Uterus (tissue), 4 donors: ENCODE measurements around the gene PCNX3. TPM values are rescaled to one million over a fixed set of nuclear protein-coding genes. Genes with fewer than 3 reads are reported as not detected.
A peak's percentile ranks its signal among the peaks of the same experiment; 100 is the strongest.

Experiments used
- DNase-seq, 2 donors: peaks; one replicate each; pipeline ENCODE4 v3.0.0-alpha.2; 2019 to 2020
- H3K27ac ChIP-seq, 2 donors: fragments of 200-600 bp; sonication (generic); 1 replicate in 1 of 2; 2 replicates in 1 of 2; pipeline ENCODE4 v1.5.1; 2016 to 2018
- H3K27me3 ChIP-seq, 2 donors: fragments of 200-600 bp; sonication (generic); one replicate each; pipeline ENCODE4 v1.5.1; 2018 to 2019; ENCODE audit warnings: control low read depth in 1 of 2
- H3K36me3 ChIP-seq, 2 donors: fragments of 200-600 bp; sonication (generic); one replicate each; pipeline ENCODE4 v1.5.1; 2019; ENCODE audit warnings: control low read depth in 1 of 2
- H3K4me1 ChIP-seq, 2 donors: fragments of 200-600 bp; sonication (generic); one replicate each; pipeline ENCODE4 v1.5.1; 2018 to 2019; ENCODE audit warnings: control low read depth in 1 of 2
- H3K4me3 ChIP-seq, 2 donors: fragments of 200-600 bp; sonication (generic); 1 replicate in 1 of 2; 2 replicates in 1 of 2; pipeline ENCODE4 v1.5.1; 2018 to 2019; ENCODE audit warnings: mild to moderate bottlenecking in 1 of 2
- H3K9me3 ChIP-seq, 2 donors: fragments of 200-600 bp; sonication (generic); one replicate each; pipeline ENCODE4 v1.5.1; 2019; ENCODE audit warnings: control low read depth in 1 of 2
- CTCF ChIP-seq, 4 experiments: fragments of 200-600 bp in 2 of 4; fragments of 450-650 bp in 2 of 4; sonication (generic) in 2 of 4; IDR thresholded peaks; one replicate each; pipeline ENCODE4 v1.5.1; 2016 to 2019; ENCODE audit warnings: antibody characterized with exemption in 4 of 4, mild to moderate bottlenecking in 2 of 4, moderate library complexity in 1 of 4
- POLR2A ChIP-seq, 2 donors: fragments of 450-650 bp; IDR thresholded peaks; one replicate each; pipeline ENCODE4 v1.6.1; 2016; ENCODE audit warnings: antibody characterized with exemption in 2 of 2, mild to moderate bottlenecking in 1 of 2, moderate library complexity in 1 of 2
- intact Hi-C: fragments of 100-400 bp; cut with DNase I; formaldehyde crosslinking; loops from one replicate; pipeline ENCODE4 v1.15.1; 2023; ENCODE audit warnings: low total_unique reads
- total RNA-seq, 4 donors: library from RNA; depleted of rRNA in 3 of 4; stranded (reverse); fragments of >200 nt in 3 of 4; gene quantifications; one replicate each; pipeline versions ENCODE4 v1.1.0 to v1.2.4, GENCODE V29; 2014 to 2023
- donor health status: DM: yes; HTN: yes; CAD: no.

Gene PCNX3
- total RNA-seq: 10 to 100 TPM in 3 of 4 donors, 1 to 10 TPM in 1; 6.8 to 47.4 (median 24.6) TPM

GRCh38 chr11:65615229-65615949 lies at the start of gene PCNX3:
PCNX3 (plus strand) TSS chr11:65615776; CDS start chr11:65616312, 536 bp downstream.
- TF ChIP-seq POLR2A (IDR thresholded peaks at IDR 0.05) (peak; percentile 48 to 62), CTCF (IDR thresholded peaks at IDR 0.05) (peak in 1 of 4 experiments; percentile 58)
- H3K9me3 ChIP-seq: no peaks in the 10 kb centered on the region
- H3K27me3 ChIP-seq: no peaks in the 10 kb centered on the region
- intact Hi-C loops: no loop called here
- no peaks in the 10 kb centered on the region for H3K36me3 ChIP-seq
- peaks cover 0 to 19% of the 10 kb centered on the region in 2 donors for H3K4me1 ChIP-seq
- peak within 1 kb of the TSS; percentile 86 to 87 for H3K27ac ChIP-seq
- DNase-seq: peak; percentile 100
- H3K4me3 ChIP-seq: peak within 1 kb of the TSS; percentile 87 to 93

GRCh38 chr11:65569164-65569972 lies 46.2 kb upstream of the PCNX3 start:
- intact Hi-C loops: no loop called here
- Histone ChIP-seq H3K4me1 (peaks cover 12 to 33% of the 10 kb centered on the region in 2 donors), H3K9me3 (no peaks in the 10 kb centered on the region), H3K27ac (peak overlapping the region; percentile 84 to 92), H3K36me3 (no peaks in the 10 kb centered on the region), H3K4me3 (peak overlapping the region; percentile 96), H3K27me3 (no peaks in the 10 kb centered on the region)
- TF ChIP-seq CTCF (IDR thresholded peaks at IDR 0.05) (no peak), POLR2A (IDR thresholded peaks at IDR 0.05) (no peak)
- DNase-seq: no peak

GRCh38 chr11:65569973-65570918 lies 45.3 kb upstream of the PCNX3 start, which contains the start of gene ZNRD2:
ZNRD2 (plus strand) TSS chr11:65570477; CDS start chr11:65570492, 15 bp downstream.
- intact Hi-C loops: no loop called here
- Histone ChIP-seq H3K4me3 (peak within 1 kb of the TSS; percentile 96), H3K27me3 (no peaks in the 10 kb centered on the region), H3K36me3 (no peaks in the 10 kb centered on the region), H3K27ac (peak within 1 kb of the TSS; percentile 84 to 92), H3K4me1 (peaks cover 12 to 33% of the 10 kb centered on the region in 2 donors), H3K9me3 (no peaks in the 10 kb centered on the region)
- TF ChIP-seq POLR2A (IDR thresholded peaks at IDR 0.05): peak; percentile 22 to 83
- TF ChIP-seq CTCF (IDR thresholded peaks at IDR 0.05): peak; percentile 33 to 61 (median 46)
- peak; percentile 98 for DNase-seq

- TF ChIP-seq CTCF (IDR thresholded peaks at IDR 0.05): no peak
- TF ChIP-seq POLR2A (IDR thresholded peaks at IDR 0.05): no peak
- peak overlapping the region; percentile 84 to 92 for H3K27ac ChIP-seq
- no peaks in the 10 kb centered on the region for H3K9me3 ChIP-seq
- intact Hi-C loops: no loop called here
- H3K4me3 ChIP-seq: peak overlapping the region in 1 of 2 donors; percentile 96
- DNase-seq: no peak
- no peaks in the 10 kb centered on the region for H3K27me3 ChIP-seq
- H3K4me1 ChIP-seq: peaks cover 12 to 37% of the 10 kb centered on the region in 2 donors
- no peaks in the 10 kb centered on the region for H3K36me3 ChIP-seq
These were observed 44.2 kb upstream of the PCNX3 start for GRCh38 chr11:65571420-65571819.
